Spleen (tissue), 11 donors: ENCODE measurements around the gene INPP5D. TPM values are rescaled to one million over a fixed set of nuclear protein-coding genes. Genes with fewer than 3 reads are reported as not detected.

ENCODE experiments used
- DNase-seq: peaks from one replicate; pipeline ENCODE4 v3.0.0-alpha.2; 2020
- H3K27ac ChIP-seq, 8 donors: fragments of 200-600 bp; sonication (generic) in 7 of 8; 1 replicate in 4 of 8; 2 replicates in 4 of 8; pipeline versions ENCODE4 v1.5.0 to v1.8.0; 2016 to 2021; ENCODE audit warnings: inconsistent platforms in 4 of 8, mild to moderate bottlenecking in 4 of 8, moderate library complexity in 1 of 8
- H3K27me3 ChIP-seq, 7 donors: fragments of 200-600 bp; sonication (generic) in 6 of 7; replicated peaks in 1 of 7; 1 replicate in 4 of 7; 2 replicates in 3 of 7; pipeline versions ENCODE4 v1.5.0 to v1.8.0; 2016 to 2021; ENCODE audit warnings: inconsistent platforms in 3 of 7, mild to moderate bottlenecking in 1 of 7
- H3K36me3 ChIP-seq, 6 donors: fragments of 200-600 bp; sonication (generic) in 5 of 6; 1 replicate in 4 of 6; 2 replicates in 2 of 6; pipeline versions ENCODE4 v1.5.0 to v1.8.0; 2016 to 2021; ENCODE audit warnings: inconsistent platforms in 2 of 6
- H3K4me1 ChIP-seq, 6 donors: fragments of 200-600 bp; sonication (generic) in 5 of 6; 1 replicate in 3 of 6; 2 replicates in 3 of 6; pipeline versions ENCODE4 v1.5.0 to v1.8.0; 2016 to 2021; ENCODE audit warnings: inconsistent platforms in 3 of 6
- H3K4me3 ChIP-seq, 8 donors: fragments of 200-600 bp; sonication (generic) in 7 of 8; 1 replicate in 4 of 8; 2 replicates in 4 of 8; pipeline versions ENCODE4 v1.5.0 to v1.8.0; 2016 to 2021; ENCODE audit warnings: inconsistent platforms in 4 of 8, mild to moderate bottlenecking in 4 of 8, moderate library complexity in 2 of 8
- H3K9me3 ChIP-seq, 8 donors: fragments of 200-600 bp; sonication (generic) in 7 of 8; 1 replicate in 4 of 8; 2 replicates in 4 of 8; pipeline versions ENCODE4 v1.5.0 to v1.8.0; 2016 to 2021; ENCODE audit warnings: inconsistent platforms in 4 of 8
- CTCF ChIP-seq, 11 experiments: fragments of 200-600 bp in 7 of 11; fragments of 450-650 bp in 4 of 11; sonication (generic) in 4 of 11; IDR thresholded peaks in 8 of 11; conservative IDR thresholded peaks in 3 of 11; 1 replicate in 7 of 11; 2 replicates in 4 of 11; pipeline versions ENCODE4 v1.4.0 to v1.8.0; 2016 to 2021; ENCODE audit warnings: antibody characterized with exemption in 11 of 11, inconsistent platforms in 4 of 11, mild to moderate bottlenecking in 1 of 11
- POLR2A ChIP-seq, 3 donors: fragments of 450-650 bp; IDR thresholded peaks; one replicate each; pipeline ENCODE4 v1.5.1; 2017; ENCODE audit warnings: antibody characterized with exemption in 3 of 3, mild to moderate bottlenecking in 1 of 3
- POLR2AphosphoS5 ChIP-seq, 3 donors: sonication (generic); formaldehyde crosslinking; IDR thresholded peaks; one replicate each; pipeline ENCODE4 v1.5.1; 2017; ENCODE audit warnings: antibody characterized with exemption in 3 of 3
- WGBS, 5 donors: extraction: QIAGEN DNeasy Blood & Tissue Kit in 3 of 5; methylation state at CpG; one replicate each; pipeline versions ENCODE4 v1.1.5 to v1.1.7; 2013 to 2018; 5-methylcytosine and 5-hydroxymethylcytosine counted together
- intact Hi-C: fragments of 100-400 bp; cut with DNase I; formaldehyde crosslinking; loops from one replicate; pipeline ENCODE4 v1.15.0; 2023; ENCODE audit warnings: low total_unique reads
- polyA plus RNA-seq, 3 donors: library from polyadenylated mRNA; stranded (reverse); fragments of 200-250 nt; gene quantifications; one replicate each; pipeline ENCODE4 v1.2.1, GENCODE V29; 2013
- total RNA-seq, 7 donors: library from RNA; depleted of rRNA in 3 of 7; stranded (reverse); fragments of >200 nt in 3 of 7; fragmentation: NEBNext Ultra II Directional in 4 of 7; extraction: Animal tissue kit (Norgen Biotek cat#: 25700) in 4 of 7; gene quantifications; one replicate each; pipeline versions ENCODE4 v1.1.0 to v1.2.1, GENCODE V29; 2016 to 2021
- donor health status: healthy with polysubstance abuse.
- donor health status: DM: no; HTN: no; CAD: no; lungs with moderate emphysema.
- donor health status: DM: no; HTN: no; CAD: no.
- donor health status: Bipolar disorder and iron deficiency.
- donor health status: healthy.
- donor health status: DM: no; HTN: no; CAD: no.
- donor health status: DM: yes; HTN: yes; CAD: no.

Gene INPP5D
- total and polyA plus RNA-seq, 10 donors: 71.1 to 246 (median 181) TPM

DNA sequence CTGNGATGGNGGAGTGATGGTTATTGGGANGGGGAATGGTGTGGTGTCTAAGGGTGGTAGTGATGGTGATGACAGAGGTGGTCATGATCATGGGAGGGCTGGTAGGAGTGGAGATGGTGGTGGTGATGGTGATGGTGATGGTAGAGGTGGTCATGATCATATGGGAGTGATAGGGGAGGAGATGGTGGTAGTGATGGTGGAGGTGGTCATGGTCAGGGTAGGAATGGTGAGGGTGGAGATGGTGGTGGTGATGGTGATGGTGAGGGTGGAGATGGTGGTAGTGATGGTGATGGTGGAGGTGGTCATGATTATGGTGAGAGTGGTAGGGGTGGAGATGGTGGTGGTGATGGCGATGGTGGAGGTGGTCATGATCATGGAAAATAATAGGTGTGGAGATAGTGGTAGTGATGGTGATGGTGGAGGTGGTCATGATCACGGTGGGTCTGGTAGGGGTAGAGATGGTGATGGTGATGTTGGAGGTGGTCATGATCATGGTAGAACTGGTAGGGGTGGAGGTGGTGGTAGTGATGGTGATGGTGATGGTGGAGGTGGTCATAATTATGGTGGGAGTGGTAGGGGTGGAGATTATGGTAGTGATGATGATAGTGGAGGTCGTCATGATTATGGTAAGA is 83.7 kb downstream of the INPP5D start:
- Histone ChIP-seq H3K36me3 (peaks cover 0 to 100% (median 81%) of the 10 kb centered on the region in 6 donors), H3K27me3 (no peaks in the 10 kb centered on the region), H3K4me3 (no peak overlapping the region), H3K4me1 (peaks cover 0 to 35% (median 14%) of the 10 kb centered on the region in 6 donors), H3K9me3 (no peaks in the 10 kb centered on the region), H3K27ac (peak overlapping the region in 1 of 8 donors; percentile 45)
- DNase-seq: peak; percentile 9
- WGBS, 5 donors: 82 to 99% (median 94%) methylated on average over 3 of the region's 3 CpGs
- intact Hi-C loops: no loop called here
- TF ChIP-seq CTCF (IDR thresholded peaks at IDR 0.05 in 8 of 11, conservative IDR thresholded peaks at IDR 0.05 in 3 of 11) (no peak), POLR2A (IDR thresholded peaks at IDR 0.05) (no peak), POLR2AphosphoS5 (IDR thresholded peaks at IDR 0.05) (no peak)

DNA sequence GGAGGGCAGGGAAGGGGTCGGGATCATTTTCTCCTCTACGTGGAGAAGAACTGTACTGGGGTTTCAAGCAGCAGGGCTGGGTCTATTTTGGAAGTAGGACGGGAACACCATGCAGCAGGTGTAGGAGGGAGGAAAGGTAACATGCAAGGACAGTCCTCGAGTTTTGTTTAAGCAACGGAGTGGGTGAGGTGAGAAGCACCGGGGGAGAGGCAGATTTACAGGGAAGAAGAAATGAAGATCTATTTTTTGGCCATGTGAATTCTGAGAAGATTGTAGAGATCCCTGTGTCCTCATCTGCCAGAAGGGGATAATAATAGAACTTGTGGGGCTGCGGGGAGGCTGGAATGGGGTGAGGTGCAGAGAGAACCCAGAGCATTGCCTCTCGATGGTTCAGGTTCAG is 85.6 kb downstream of the INPP5D start:
- Histone ChIP-seq H3K27ac (no peak overlapping the region), H3K27me3 (no peaks in the 10 kb centered on the region), H3K36me3 (peaks cover 0 to 100% (median 85%) of the 10 kb centered on the region in 6 donors), H3K9me3 (no peaks in the 10 kb centered on the region), H3K4me1 (peaks cover 0 to 25% (median 14%) of the 10 kb centered on the region in 6 donors), H3K4me3 (no peak overlapping the region)
- peak; percentile 14 for DNase-seq
- no peak for TF ChIP-seq POLR2A (IDR thresholded peaks at IDR 0.05)
- intact Hi-C loops: no loop called here
- WGBS, 5 donors: 92 to 98% (median 97%) methylated on average over 8 of the region's 8 CpGs

- no peak overlapping the region for H3K27ac ChIP-seq
- H3K27me3 ChIP-seq: no peaks in the 10 kb centered on the region
- H3K4me3 ChIP-seq: no peak overlapping the region
- intact Hi-C loops: no loop called here
- TF ChIP-seq CTCF (IDR thresholded peaks at IDR 0.05 in 8 of 11, conservative IDR thresholded peaks at IDR 0.05 in 3 of 11) (no peak), POLR2AphosphoS5 (IDR thresholded peaks at IDR 0.05) (peak in 2 of 3 donors; percentile 24 to 59), POLR2A (IDR thresholded peaks at IDR 0.05) (no peak)
- DNase-seq: peak; percentile 53
- no peaks in the 10 kb centered on the region for H3K9me3 ChIP-seq
- WGBS, 5 donors: 86 to 97% (median 93%) methylated on average over 11 of the region's 11 CpGs
- H3K36me3 ChIP-seq: peaks cover 0 to 100% (median 86%) of the 10 kb centered on the region in 6 donors
- H3K4me1 ChIP-seq: peaks cover 0 to 20% (median 12%) of the 10 kb centered on the region in 6 donors
These were observed 86.1 kb downstream of the INPP5D start for GRCh38 chr2:233146194-233146593.

DNA sequence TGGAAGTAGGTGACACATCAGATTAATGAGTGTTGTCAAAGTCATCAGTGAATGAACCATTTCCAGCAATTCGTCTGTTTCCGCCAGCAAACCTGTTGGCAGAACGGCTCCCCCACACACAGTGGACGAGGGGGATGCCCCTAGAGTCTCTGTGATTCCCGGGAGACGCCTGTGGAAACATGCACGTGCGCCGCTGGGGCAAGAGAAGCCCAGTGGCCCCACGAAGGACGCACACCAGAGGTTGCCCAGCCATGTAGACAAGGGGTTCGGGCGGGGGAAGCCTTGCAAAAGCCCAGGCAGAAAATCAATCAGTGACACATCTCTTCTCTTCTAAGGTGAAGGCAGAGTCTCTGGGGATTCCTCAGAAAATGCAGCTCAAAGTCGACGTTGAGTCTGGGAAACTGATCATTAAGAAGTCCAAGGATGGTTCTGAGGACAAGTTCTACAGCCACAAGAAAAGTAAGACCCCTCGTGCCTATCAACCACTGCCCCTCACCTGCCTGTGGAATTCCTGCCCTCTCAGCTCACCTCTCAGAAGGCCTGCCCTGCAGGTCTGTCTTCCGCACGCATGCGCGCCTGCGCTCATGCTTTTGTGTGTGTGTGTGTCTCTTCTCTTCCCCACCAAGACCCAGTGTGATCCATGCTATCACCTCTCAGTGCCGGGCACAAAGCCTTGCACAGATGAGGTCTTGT is 87.1 kb downstream of the INPP5D start:
- H3K27ac ChIP-seq: no peak overlapping the region
- intact Hi-C loops: no loop called here
- WGBS, 5 donors: 89 to 95% (median 93%) methylated on average over 22 of the region's 22 CpGs
- peaks cover 0 to 100% (median 91%) of the 10 kb centered on the region in 6 donors for H3K36me3 ChIP-seq
- TF ChIP-seq POLR2AphosphoS5 (IDR thresholded peaks at IDR 0.05): peak; percentile 34 to 56 (median 40)
- no peak for TF ChIP-seq CTCF (IDR thresholded peaks at IDR 0.05 in 8 of 11, conservative IDR thresholded peaks at IDR 0.05 in 3 of 11)
- no peak for TF ChIP-seq POLR2A (IDR thresholded peaks at IDR 0.05)
- no peaks in the 10 kb centered on the region for H3K9me3 ChIP-seq
- peak; percentile 70 for DNase-seq
- no peaks in the 10 kb centered on the region for H3K27me3 ChIP-seq
- peaks cover 0 to 9% (median 4%) of the 10 kb centered on the region in 6 donors for H3K4me1 ChIP-seq
- no peak overlapping the region for H3K4me3 ChIP-seq
